Stimulated activated CD8-positive, alpha-beta memory T cell treated with anti-CD3 and anti-CD28 coated beads, Interleukin-4, amount 100 ng/mL, for 24 hours (primary cell): ENCODE measurements around the gene GPR158.
"Not testable (repeated sequence)": the region's sequence is repeated elsewhere in the genome, so short reads cannot be mapped to it uniquely, and the experiment has no call there.

Source experiments
- DNase-seq: peaks from one replicate; pipeline ENCODE4 v3.0.0-alpha.2; 2020; ENCODE audit warnings: low read depth

The GPR158 gene

GRCh38 chr10:25304606-25305005, 129.8 kb downstream of the GPR158 start:
- DNase-seq: no peak

- DNase-seq: no peak
Measured at GRCh38 chr10:25306386-25306785, 131.6 kb downstream of the GPR158 start.

- no peak for DNase-seq
Measured at GRCh38 chr10:25308278-25308677, 133.5 kb downstream of the GPR158 start.

GRCh38 chr10:25317596-25318211, 142.9 kb downstream of the GPR158 start:
- DNase-seq: not testable (repeated sequence)

- no peak for DNase-seq
Measured at GRCh38 chr10:25327273-25327672, 152.5 kb downstream of the GPR158 start.

- DNase-seq: no peak
Measured at GRCh38 chr10:25328361-25328760, 153.6 kb downstream of the GPR158 start.

- not testable (repeated sequence) for DNase-seq
Measured at GRCh38 chr10:25329587-25329986, 154.8 kb downstream of the GPR158 start.

- DNase-seq: no peak
Measured at GRCh38 chr10:25334445-25334844, 159.6 kb downstream of the GPR158 start.

GRCh38 chr10:25336330-25336729, 161.5 kb downstream of the GPR158 start:
- DNase-seq: no peak

- no peak for DNase-seq
Measured at GRCh38 chr10:25338271-25338670, 163.5 kb downstream of the GPR158 start.

- DNase-seq: no peak
Measured at GRCh38 chr10:25339966-25340365, 165.2 kb downstream of the GPR158 start.

- no peak for DNase-seq
Measured at GRCh38 chr10:25349520-25349919, 174.7 kb downstream of the GPR158 start.

GRCh38 chr10:25356609-25357008, 181.8 kb downstream of the GPR158 start:
- no peak for DNase-seq

- DNase-seq: no peak
Measured at GRCh38 chr10:25357269-25357668, 182.5 kb downstream of the GPR158 start.

GRCh38 chr10:25382029-25382810, 207.4 kb downstream of the GPR158 start:
- no peak for DNase-seq

- not testable (repeated sequence) for DNase-seq
Measured at GRCh38 chr10:25382901-25383300, 208.1 kb downstream of the GPR158 start.

GRCh38 chr10:25383686-25384085, 208.9 kb downstream of the GPR158 start:
- no peak for DNase-seq

GRCh38 chr10:25384618-25385017, 209.8 kb downstream of the GPR158 start:
- no peak for DNase-seq

GRCh38 chr10:25388188-25388861, 213.5 kb downstream of the GPR158 start:
- DNase-seq: no peak

GRCh38 chr10:25388862-25389206, 214.0 kb downstream of the GPR158 start:
- no peak for DNase-seq

GRCh38 chr10:25390733-25391132, 215.9 kb downstream of the GPR158 start:
- DNase-seq: no peak

GRCh38 chr10:25392132-25392531, 217.3 kb downstream of the GPR158 start:
- no peak for DNase-seq

GRCh38 chr10:25393621-25394020, 218.8 kb downstream of the GPR158 start:
- DNase-seq: no peak
